HepG2 (cell line): ENCODE measurements around the gene TP53TG5. TPM values are rescaled to one million over a fixed set of nuclear protein-coding genes. Genes with fewer than 3 reads are reported as not detected.

Experiments
- GRHL1 ChIP-seq: sonication (generic); formaldehyde crosslinking; conservative IDR thresholded peaks from 2 replicates; pipeline ENCODE4 v1.8.0; 2022; ENCODE audit warnings: missing genetic modification reagents
- KLF6 ChIP-seq: IDR thresholded peaks from 2 replicates; pipeline ENCODE4 v1.8.0; 2016; ENCODE audit warnings: missing biosample characterization, missing genetic modification reagents
- REST ChIP-seq, 2 experiments: IDR thresholded peaks; 2 replicates each; pipeline ENCODE4 v1.6.1; 2011 to 2012; ENCODE audit warnings: low read length in 2 of 2, borderline replicate concordance in 1 of 2, low read depth in 1 of 2, mild to moderate bottlenecking in 1 of 2, moderate library complexity in 1 of 2
- ZBTB3 ChIP-seq: sonication (generic); formaldehyde crosslinking; IDR thresholded peaks from 2 replicates; pipeline ENCODE4 v1.4.0; 2020; ENCODE audit warnings: low read depth, mild to moderate bottlenecking, moderate library complexity, missing genetic modification reagents, borderline replicate concordance
- ZBTB7A ChIP-seq: sonication (generic); formaldehyde crosslinking; IDR thresholded peaks from 2 replicates; pipeline ENCODE4 v1.8.0; 2022; ENCODE audit warnings: mild to moderate bottlenecking, missing genetic modification reagents
- ZNF17 ChIP-seq: sonication (generic); formaldehyde crosslinking; IDR thresholded peaks from 2 replicates; pipeline ENCODE4 v1.5.0; 2020; ENCODE audit warnings: mild to moderate bottlenecking, missing genetic modification reagents
- ZNF280B ChIP-seq: sonication (generic); formaldehyde crosslinking; IDR thresholded peaks from 2 replicates; pipeline ENCODE4 v1.5.0; 2020; ENCODE audit warnings: missing genetic modification reagents, mild to moderate bottlenecking, borderline replicate concordance
- ZNF282 ChIP-seq: fragments of 450-650 bp; IDR thresholded peaks from 2 replicates; pipeline ENCODE4 v1.6.1; 2018; ENCODE audit not compliant: partially characterized antibody
- ZNF432 ChIP-seq: sonication (generic); formaldehyde crosslinking; IDR thresholded peaks from 2 replicates; pipeline ENCODE4 v1.5.0; 2020; ENCODE audit warnings: missing genetic modification reagents, mild to moderate bottlenecking, borderline replicate concordance
- ZNF468 ChIP-seq: sonication (generic); formaldehyde crosslinking; IDR thresholded peaks from 2 replicates; pipeline ENCODE4 v1.8.0; 2022; ENCODE audit warnings: mild to moderate bottlenecking, moderate library complexity, missing genetic modification reagents
- ZNF567 ChIP-seq: sonication (generic); formaldehyde crosslinking; IDR thresholded peaks from 2 replicates; pipeline ENCODE4 v1.8.1; 2023; ENCODE audit warnings: mild to moderate bottlenecking, missing genetic modification reagents, borderline replicate concordance
- ZNF660 ChIP-seq: sonication (generic); formaldehyde crosslinking; IDR thresholded peaks from 2 replicates; pipeline ENCODE4 v1.5.1; 2020; ENCODE audit warnings: mild to moderate bottlenecking, low read depth, missing genetic modification reagents, borderline replicate concordance
- polyA plus RNA-seq, 8 experiments: library from polyadenylated mRNA; depleted of rRNA in 3 of 8; stranded (reverse) in 7 of 8; unstranded in 1 of 8; fragments of >200 nt; fragmentation: Illumina TruSeq in 4 of 8; extraction: Trizol in 4 of 8; gene quantifications; 2 replicates each; pipeline versions ENCODE4 v1.2.1 to v1.2.3, GENCODE V29; 2011 to 2016; ENCODE audit warnings: low read depth in 4 of 8, missing spikeins in 1 of 8, mixed read lengths in 1 of 8; ENCODE audit not compliant: insufficient read depth in 1 of 8
- total RNA-seq, 5 experiments: library from RNA; depleted of rRNA; stranded (reverse); fragments of >200 nt; fragmentation: Illumina TruSeq; extraction: Trizol; gene quantifications; 2 replicates each; pipeline ENCODE4 v1.2.3, GENCODE V29; 2016; ENCODE audit warnings: low read depth in 1 of 5
- TF ChIP-seq, protein P1 (sequence below): sonication (generic); formaldehyde crosslinking; IDR thresholded peaks from 2 replicates; pipeline ENCODE4 v1.4.0; 2020; ENCODE audit warnings: missing genetic modification reagents
- TF ChIP-seq, protein P2 (sequence below): sonication (generic); formaldehyde crosslinking; IDR thresholded peaks from 2 replicates; pipeline ENCODE4 v1.5.0; 2020; ENCODE audit warnings: mild to moderate bottlenecking, missing genetic modification reagents

Gene TP53TG5
- total and polyA plus RNA-seq, 2 of the 13 experiments (the other 11 are each of a cell fraction or from before 2014, with no cell fraction given) = 0.11 TPM; not detected in 1

DNA sequence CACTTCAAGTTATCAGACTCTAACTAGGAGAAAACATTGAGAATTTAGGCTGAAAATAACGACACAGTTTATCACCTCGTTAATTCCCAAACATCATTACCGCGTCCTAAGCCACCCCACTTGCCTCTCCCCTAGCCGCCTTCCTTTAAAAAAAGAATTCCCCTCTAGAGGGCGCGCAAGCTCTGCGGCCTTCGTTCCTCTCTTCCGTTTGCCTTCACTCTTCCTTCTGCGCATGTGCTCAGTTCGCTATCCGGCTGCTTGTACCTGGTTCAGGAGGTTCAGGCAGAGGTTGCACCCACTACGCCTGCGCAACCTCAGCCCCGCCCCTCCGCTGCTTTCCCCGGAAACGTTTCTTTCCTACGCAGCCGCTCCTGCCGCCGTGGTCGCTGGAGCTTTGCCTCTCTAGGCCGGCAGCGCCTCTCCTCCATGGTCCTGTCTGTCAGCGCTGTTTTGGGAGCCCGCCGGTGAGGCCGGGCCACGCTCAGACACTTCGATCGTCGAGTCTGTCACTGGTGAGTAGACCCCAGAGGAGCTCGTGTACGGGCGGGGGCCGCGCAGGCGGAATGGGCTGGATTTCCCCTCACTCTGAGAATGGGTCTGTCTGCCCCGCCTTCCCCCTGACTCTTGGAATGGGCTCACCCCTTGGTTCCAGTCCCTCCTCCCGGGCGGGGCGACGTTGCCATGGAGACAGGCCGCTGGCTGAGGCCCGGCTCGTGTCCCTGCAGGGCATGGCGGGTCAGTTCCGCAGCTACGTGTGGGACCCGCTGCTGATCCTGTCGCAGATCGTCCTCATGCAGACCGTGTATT lies 15.1 kb downstream of the TP53TG5 start, which contains the start of gene SYS1 (continued):
- TF ChIP-seq, protein P1, sequence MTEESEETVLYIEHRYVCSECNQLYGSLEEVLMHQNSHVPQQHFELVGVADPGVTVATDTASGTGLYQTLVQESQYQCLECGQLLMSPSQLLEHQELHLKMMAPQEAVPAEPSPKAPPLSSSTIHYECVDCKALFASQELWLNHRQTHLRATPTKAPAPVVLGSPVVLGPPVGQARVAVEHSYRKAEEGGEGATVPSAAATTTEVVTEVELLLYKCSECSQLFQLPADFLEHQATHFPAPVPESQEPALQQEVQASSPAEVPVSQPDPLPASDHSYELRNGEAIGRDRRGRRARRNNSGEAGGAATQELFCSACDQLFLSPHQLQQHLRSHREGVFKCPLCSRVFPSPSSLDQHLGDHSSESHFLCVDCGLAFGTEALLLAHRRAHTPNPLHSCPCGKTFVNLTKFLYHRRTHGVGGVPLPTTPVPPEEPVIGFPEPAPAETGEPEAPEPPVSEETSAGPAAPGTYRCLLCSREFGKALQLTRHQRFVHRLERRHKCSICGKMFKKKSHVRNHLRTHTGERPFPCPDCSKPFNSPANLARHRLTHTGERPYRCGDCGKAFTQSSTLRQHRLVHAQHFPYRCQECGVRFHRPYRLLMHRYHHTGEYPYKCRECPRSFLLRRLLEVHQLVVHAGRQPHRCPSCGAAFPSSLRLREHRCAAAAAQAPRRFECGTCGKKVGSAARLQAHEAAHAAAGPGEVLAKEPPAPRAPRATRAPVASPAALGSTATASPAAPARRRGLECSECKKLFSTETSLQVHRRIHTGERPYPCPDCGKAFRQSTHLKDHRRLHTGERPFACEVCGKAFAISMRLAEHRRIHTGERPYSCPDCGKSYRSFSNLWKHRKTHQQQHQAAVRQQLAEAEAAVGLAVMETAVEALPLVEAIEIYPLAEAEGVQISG (CRISPR knock-in tag) = peak; percentile 99
- no peak for TF ChIP-seq ZNF17 (CRISPR knock-in tag)
- TF ChIP-seq ZNF282 = no peak
- TF ChIP-seq ZNF280B = peak; percentile 94
- TF ChIP-seq, protein P2, sequence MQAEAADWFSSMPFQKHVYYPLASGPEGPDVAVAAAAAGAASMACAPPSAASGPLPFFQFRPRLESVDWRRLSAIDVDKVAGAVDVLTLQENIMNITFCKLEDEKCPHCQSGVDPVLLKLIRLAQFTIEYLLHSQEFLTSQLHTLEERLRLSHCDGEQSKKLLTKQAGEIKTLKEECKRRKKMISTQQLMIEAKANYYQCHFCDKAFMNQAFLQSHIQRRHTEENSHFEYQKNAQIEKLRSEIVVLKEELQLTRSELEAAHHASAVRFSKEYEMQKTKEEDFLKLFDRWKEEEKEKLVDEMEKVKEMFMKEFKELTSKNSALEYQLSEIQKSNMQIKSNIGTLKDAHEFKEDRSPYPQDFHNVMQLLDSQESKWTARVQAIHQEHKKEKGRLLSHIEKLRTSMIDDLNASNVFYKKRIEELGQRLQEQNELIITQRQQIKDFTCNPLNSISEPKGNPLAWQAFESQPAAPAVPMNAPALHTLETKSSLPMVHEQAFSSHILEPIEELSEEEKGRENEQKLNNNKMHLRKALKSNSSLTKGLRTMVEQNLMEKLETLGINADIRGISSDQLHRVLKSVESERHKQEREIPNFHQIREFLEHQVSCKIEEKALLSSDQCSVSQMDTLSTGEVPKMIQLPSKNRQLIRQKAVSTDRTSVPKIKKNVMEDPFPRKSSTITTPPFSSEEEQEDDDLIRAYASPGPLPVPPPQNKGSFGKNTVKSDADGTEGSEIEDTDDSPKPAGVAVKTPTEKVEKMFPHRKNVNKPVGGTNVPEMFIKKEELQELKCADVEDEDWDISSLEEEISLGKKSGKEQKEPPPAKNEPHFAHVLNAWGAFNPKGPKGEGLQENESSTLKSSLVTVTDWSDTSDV (CRISPR knock-in tag) = peak; percentile 84
- TF ChIP-seq GRHL1 = no peak
- TF ChIP-seq ZBTB3 (CRISPR knock-in tag) = peak; percentile 95
- TF ChIP-seq ZNF660 (CRISPR knock-in tag) = no peak; the same call in 1 of the 2 replicates
- no peak for TF ChIP-seq ZNF432
- peak; percentile 98 for TF ChIP-seq KLF6
- TF ChIP-seq ZNF468 (CRISPR knock-in tag) = peak; percentile 83; the same call in 1 of the 2 replicates
- TF ChIP-seq REST (IDR thresholded peaks at IDR 0.05; ENCODE audit: borderline replicate concordance in 1 of 2, low read depth in 1 of 2, low read length in 2 of 2) = peak in 1 of 2 experiments; percentile 5; a peak in 1 of 4 replicates
- peak; percentile 76; the same call in 1 of the 2 replicates for TF ChIP-seq ZBTB7A (CRISPR knock-in tag)
- 0 out of 2 replicates have a peak, but pooled peaks have one; percentile 75 for TF ChIP-seq ZNF567 (CRISPR knock-in tag)
